ENCODE data around the gene RCSD1.

DNA sequence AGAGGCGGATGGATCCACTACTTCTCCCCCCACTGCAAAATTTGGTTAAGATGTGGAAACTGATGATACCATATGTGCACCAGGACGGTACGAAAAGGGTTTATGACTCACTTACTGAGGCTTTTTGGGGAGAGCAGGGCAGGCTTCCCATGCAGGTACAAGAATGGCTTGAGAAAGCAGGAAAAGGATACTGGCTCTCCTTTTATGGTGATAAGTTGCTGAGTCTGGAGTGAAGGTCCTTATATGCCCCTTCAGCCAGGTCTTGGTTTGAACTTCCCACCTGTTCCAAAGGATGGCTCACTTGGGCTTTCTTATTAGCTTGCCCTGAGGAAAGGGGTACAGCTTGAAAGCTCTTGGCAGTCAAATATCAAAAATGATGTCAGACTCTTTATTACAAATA is 114.9 kb downstream of the RCSD1 start:
- TF ChIP-seq POLR2A (IDR thresholded peaks at IDR 0.05), result no peak
- TF ChIP-seq, protein P1, sequence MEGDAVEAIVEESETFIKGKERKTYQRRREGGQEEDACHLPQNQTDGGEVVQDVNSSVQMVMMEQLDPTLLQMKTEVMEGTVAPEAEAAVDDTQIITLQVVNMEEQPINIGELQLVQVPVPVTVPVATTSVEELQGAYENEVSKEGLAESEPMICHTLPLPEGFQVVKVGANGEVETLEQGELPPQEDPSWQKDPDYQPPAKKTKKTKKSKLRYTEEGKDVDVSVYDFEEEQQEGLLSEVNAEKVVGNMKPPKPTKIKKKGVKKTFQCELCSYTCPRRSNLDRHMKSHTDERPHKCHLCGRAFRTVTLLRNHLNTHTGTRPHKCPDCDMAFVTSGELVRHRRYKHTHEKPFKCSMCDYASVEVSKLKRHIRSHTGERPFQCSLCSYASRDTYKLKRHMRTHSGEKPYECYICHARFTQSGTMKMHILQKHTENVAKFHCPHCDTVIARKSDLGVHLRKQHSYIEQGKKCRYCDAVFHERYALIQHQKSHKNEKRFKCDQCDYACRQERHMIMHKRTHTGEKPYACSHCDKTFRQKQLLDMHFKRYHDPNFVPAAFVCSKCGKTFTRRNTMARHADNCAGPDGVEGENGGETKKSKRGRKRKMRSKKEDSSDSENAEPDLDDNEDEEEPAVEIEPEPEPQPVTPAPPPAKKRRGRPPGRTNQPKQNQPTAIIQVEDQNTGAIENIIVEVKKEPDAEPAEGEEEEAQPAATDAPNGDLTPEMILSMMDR (IDR thresholded peaks at IDR 0.05), result no peak

All from thyroid gland (tissue), 4 donors.